Measurements from ENCODE around the gene FSCN2. TPM values are rescaled to one million over a fixed set of nuclear protein-coding genes. Genes with fewer than 3 reads are reported as not detected.

Gene FSCN2
- total RNA-seq, 1 experiment from 2014 or later = 1.2 TPM

DNA sequence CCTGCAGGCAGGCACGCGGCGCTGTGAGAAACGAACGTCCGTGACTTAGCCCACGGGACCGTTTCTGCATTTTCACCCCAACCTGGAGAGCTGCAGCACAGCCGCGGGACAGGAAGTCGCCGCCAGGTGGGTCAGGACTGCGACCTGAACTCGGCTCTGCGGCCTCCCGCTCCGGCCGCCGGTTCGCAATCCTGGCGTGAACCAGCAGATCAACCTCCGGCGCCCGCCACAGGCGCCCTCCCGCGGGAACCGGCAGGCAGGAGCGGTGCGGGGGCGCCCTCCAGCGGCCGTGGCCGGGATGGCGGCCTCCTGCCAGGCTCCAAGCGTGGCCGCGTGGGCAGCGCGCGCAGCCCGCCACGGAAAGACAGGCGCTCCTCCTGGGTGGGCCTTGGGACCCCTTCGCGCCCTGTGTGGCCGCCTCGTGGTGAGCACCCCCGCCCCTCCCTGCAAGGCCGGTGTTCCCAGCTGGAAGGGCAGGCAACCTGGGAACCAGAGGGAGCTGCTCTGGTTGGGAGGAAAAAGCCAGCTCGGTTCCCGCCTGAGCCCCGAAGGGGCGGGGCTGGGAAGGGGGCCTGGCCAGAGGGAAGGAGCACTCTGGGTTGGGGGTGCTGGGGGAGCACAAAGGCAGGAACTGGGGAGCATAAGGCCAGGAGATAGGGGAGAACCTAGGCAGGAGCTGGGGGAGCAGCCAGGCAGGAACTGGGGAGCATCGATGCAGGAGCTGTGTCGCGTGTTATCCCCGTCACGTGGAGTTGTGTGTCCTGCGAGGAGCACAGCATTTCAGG lies 43.8 kb upstream of the FSCN2 start:
- Histone ChIP-seq H3K9me3 (ENCODE audit: control insufficient read depth, insufficient read depth, low read depth, low read length) (no peaks in the 10 kb centered on the region), H3K27ac (ENCODE audit: low read length) (peak overlapping the region; percentile 84), H3K36me3 (ENCODE audit: control insufficient read depth, insufficient read depth, low read length) (no peaks in the 10 kb centered on the region; the same call in 1 of the 2 replicates), H3K27me3 (ENCODE audit: control insufficient read depth, insufficient read depth, low read length) (no peaks in the 10 kb centered on the region), H3K4me1 (ENCODE audit: control insufficient read depth, insufficient read depth, low read length) (peaks cover 49% of the 10 kb centered on the region), H3K4me3 (ENCODE audit: low read depth in 2 of 2, low read length in 2 of 2) (peak overlapping the region; percentile 32 to 49)
- in situ Hi-C loops (cut with HindIII; ENCODE audit: low pct_unique_long_range_greater_than_20kb, low sequenced_read_pairs) (no loop called here), intact Hi-C loops (cut with micrococcal nuclease; ENCODE audit: unreplicated experiment) (loop anchor here (10.0 kb wide), 1 partner anchor 230 kb away; no protein-coding TSS in a partner anchor)
- DNase-seq (ENCODE audit: low read depth, low spot score) (no peak), ATAC-seq (peak; percentile 83)
- POLR2A ChIA-PET = interaction anchor here (0.5 to 0.6 kb wide), 3 partner anchors 73 to 210 kb away, joined by 3 to 4 read pairs (median 3); no protein-coding TSS in a partner anchor
- BruUV-seq (replicated peaks) = no TSS peak
- TF ChIP-seq POLR2AphosphoS5 (IDR thresholded peaks at IDR 0.05; ENCODE audit: low read depth, low read length) (no peak), SIN3A (IDR thresholded peaks at IDR 0.05; ENCODE audit: borderline replicate concordance, insufficient read depth, low read depth, low read length) (peak; percentile 79; the same call in 1 of the 2 replicates)
- TF ChIP-seq, protein P1, sequence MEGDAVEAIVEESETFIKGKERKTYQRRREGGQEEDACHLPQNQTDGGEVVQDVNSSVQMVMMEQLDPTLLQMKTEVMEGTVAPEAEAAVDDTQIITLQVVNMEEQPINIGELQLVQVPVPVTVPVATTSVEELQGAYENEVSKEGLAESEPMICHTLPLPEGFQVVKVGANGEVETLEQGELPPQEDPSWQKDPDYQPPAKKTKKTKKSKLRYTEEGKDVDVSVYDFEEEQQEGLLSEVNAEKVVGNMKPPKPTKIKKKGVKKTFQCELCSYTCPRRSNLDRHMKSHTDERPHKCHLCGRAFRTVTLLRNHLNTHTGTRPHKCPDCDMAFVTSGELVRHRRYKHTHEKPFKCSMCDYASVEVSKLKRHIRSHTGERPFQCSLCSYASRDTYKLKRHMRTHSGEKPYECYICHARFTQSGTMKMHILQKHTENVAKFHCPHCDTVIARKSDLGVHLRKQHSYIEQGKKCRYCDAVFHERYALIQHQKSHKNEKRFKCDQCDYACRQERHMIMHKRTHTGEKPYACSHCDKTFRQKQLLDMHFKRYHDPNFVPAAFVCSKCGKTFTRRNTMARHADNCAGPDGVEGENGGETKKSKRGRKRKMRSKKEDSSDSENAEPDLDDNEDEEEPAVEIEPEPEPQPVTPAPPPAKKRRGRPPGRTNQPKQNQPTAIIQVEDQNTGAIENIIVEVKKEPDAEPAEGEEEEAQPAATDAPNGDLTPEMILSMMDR (IDR thresholded peaks at IDR 0.05) = peak; percentile 100
- CTCF ChIA-PET = interaction anchor here (0.5 to 1.7 kb wide), 21 partner anchors 12 to 341 kb away, joined by 3 to 8 read pairs (median 4); partner anchors contain the start of gene CEP131

DNA sequence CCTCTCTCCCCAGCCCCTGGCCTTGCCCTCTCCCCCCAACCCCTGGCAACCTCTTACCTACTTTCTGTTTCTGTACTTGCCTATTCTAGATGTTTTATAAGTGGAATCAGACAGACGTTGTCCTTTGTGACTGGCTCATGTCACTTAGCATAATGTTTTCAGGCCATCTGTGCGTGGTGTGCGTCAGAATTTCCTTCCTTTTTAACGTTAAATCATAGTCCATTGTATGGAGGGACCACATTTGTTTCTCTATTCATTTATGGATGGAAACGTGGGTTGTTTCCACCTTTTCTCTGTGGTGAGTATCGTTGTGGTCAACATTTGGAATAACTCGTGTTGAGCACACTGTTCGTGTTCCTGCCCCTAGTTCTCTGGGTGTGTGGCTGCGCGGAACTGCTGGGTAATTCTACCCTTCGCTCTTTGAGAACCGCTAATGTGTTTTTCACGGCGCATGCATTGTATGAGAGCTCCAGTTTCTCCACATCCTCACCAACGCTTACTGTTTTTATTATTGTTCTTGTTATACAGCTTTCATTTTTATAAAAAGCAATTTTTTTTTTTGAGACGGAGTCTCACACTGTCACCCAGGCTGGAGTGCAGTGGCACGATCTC lies 41.9 kb upstream of the FSCN2 start:
- H3K27me3 ChIP-seq (ENCODE audit: control insufficient read depth, insufficient read depth, low read length) = no peaks in the 10 kb centered on the region
- H3K4me1 ChIP-seq (ENCODE audit: control insufficient read depth, insufficient read depth, low read length) = peaks cover 53% of the 10 kb centered on the region
- peak overlapping the region; percentile 51; the same call in 1 of the 2 replicates for H3K27ac ChIP-seq (ENCODE audit: low read length)
- no peaks in the 10 kb centered on the region for H3K9me3 ChIP-seq (ENCODE audit: control insufficient read depth, insufficient read depth, low read depth, low read length)
- ChIA-PET POLR2A (no interaction called here), CTCF (interaction anchor here (0.6 kb wide), 1 partner anchor 19 kb away, joined by 3 read pairs; no protein-coding TSS in a partner anchor)
- no peak for ATAC-seq
- in situ Hi-C loops (cut with HindIII; ENCODE audit: low pct_unique_long_range_greater_than_20kb, low sequenced_read_pairs) (no loop called here), intact Hi-C loops (cut with micrococcal nuclease; ENCODE audit: unreplicated experiment) (loop anchor here (5.0 to 10.0 kb wide), 2 partner anchors 84 to 232 kb away; no protein-coding TSS in a partner anchor)
- DNase-seq (ENCODE audit: low read depth, low spot score) = no peak
- no TSS peak for BruUV-seq (replicated peaks)
- no peak overlapping the region for H3K4me3 ChIP-seq (ENCODE audit: low read depth in 2 of 2, low read length in 2 of 2)
- no peak for TF ChIP-seq SIN3A (IDR thresholded peaks at IDR 0.05; ENCODE audit: borderline replicate concordance, insufficient read depth, low read depth, low read length)
- TF ChIP-seq, protein P2, sequence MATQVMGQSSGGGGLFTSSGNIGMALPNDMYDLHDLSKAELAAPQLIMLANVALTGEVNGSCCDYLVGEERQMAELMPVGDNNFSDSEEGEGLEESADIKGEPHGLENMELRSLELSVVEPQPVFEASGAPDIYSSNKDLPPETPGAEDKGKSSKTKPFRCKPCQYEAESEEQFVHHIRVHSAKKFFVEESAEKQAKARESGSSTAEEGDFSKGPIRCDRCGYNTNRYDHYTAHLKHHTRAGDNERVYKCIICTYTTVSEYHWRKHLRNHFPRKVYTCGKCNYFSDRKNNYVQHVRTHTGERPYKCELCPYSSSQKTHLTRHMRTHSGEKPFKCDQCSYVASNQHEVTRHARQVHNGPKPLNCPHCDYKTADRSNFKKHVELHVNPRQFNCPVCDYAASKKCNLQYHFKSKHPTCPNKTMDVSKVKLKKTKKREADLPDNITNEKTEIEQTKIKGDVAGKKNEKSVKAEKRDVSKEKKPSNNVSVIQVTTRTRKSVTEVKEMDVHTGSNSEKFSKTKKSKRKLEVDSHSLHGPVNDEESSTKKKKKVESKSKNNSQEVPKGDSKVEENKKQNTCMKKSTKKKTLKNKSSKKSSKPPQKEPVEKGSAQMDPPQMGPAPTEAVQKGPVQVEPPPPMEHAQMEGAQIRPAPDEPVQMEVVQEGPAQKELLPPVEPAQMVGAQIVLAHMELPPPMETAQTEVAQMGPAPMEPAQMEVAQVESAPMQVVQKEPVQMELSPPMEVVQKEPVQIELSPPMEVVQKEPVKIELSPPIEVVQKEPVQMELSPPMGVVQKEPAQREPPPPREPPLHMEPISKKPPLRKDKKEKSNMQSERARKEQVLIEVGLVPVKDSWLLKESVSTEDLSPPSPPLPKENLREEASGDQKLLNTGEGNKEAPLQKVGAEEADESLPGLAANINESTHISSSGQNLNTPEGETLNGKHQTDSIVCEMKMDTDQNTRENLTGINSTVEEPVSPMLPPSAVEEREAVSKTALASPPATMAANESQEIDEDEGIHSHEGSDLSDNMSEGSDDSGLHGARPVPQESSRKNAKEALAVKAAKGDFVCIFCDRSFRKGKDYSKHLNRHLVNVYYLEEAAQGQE (IDR thresholded peaks at IDR 0.05; ENCODE audit: insufficient read depth in 1 of 2, low read depth in 2 of 2, low read length in 1 of 2) = no peak
- TF ChIP-seq POLR2AphosphoS5 (IDR thresholded peaks at IDR 0.05; ENCODE audit: low read depth, low read length) = no peak
- TF ChIP-seq, protein P1 (IDR thresholded peaks at IDR 0.05) = no peak
- TF ChIP-seq TCF7L2 (IDR thresholded peaks at IDR 0.05; ENCODE audit: low read depth, low read length) = no peak
- H3K36me3 ChIP-seq (ENCODE audit: control insufficient read depth, insufficient read depth, low read length) = no peaks in the 10 kb centered on the region; the same call in 1 of the 2 replicates

Measured in Panc1 (cell line).